ENCODE data around the gene C2orf81.
"Not testable (repeated sequence)": the region's sequence is repeated elsewhere in the genome, so short reads cannot be mapped to it uniquely, and the experiment has no call there.

DNA sequence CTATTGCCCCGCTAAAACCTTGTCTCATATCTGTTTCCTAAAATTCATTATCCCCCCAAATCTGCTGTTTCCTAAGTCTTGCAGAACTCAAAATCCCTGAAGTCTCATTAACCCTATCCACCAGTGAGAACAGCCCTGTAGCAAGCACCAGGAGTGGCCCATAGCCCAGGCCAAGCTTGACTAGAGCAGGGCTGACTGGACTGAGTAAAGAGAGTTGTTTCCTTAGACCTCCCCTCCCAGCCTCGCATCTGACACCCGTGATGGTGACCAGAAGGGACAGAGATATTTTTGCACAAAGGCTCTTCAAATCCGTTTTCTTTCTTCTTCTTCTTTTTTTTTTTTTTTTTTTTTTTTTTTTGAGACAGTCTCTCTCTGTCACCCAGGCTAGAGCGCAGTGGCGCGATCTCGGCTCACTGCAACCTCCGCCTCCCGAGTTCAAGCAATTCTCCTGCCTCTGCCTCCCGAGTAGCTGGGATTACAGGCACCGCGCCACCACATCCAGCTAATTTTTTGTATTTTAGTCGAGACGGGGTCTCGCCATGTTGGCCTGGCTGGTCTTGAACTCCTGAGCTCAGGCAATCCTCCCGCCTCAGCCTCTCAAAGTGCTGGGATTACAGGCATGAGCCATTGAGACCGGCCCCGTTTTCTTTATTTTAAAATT is 846 bp downstream of the C2orf81 start:
- TF ChIP-seq, protein P1, sequence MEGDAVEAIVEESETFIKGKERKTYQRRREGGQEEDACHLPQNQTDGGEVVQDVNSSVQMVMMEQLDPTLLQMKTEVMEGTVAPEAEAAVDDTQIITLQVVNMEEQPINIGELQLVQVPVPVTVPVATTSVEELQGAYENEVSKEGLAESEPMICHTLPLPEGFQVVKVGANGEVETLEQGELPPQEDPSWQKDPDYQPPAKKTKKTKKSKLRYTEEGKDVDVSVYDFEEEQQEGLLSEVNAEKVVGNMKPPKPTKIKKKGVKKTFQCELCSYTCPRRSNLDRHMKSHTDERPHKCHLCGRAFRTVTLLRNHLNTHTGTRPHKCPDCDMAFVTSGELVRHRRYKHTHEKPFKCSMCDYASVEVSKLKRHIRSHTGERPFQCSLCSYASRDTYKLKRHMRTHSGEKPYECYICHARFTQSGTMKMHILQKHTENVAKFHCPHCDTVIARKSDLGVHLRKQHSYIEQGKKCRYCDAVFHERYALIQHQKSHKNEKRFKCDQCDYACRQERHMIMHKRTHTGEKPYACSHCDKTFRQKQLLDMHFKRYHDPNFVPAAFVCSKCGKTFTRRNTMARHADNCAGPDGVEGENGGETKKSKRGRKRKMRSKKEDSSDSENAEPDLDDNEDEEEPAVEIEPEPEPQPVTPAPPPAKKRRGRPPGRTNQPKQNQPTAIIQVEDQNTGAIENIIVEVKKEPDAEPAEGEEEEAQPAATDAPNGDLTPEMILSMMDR (IDR thresholded peaks at IDR 0.05; ENCODE audit: low read depth, low read length), result not testable (repeated sequence)
- TF ChIP-seq EZH2phosphoT487 (IDR thresholded peaks at IDR 0.05; ENCODE audit: low read depth), result not testable (repeated sequence)

All from OCI-LY3 (cell line).